HG03469 (cell line): Measurements from ENCODE around the gene THUMPD3.

ENCODE experiments used
- ATAC-seq: cut with Tn5 transposase; IDR thresholded peaks from one replicate; pipeline ENCODE4 v1.9.1; 2021; ENCODE audit warnings: mild to moderate bottlenecking, moderate library complexity, moderate number of reproducible peaks; ENCODE audit not compliant: unreplicated experiment

Gene THUMPD3

DNA sequence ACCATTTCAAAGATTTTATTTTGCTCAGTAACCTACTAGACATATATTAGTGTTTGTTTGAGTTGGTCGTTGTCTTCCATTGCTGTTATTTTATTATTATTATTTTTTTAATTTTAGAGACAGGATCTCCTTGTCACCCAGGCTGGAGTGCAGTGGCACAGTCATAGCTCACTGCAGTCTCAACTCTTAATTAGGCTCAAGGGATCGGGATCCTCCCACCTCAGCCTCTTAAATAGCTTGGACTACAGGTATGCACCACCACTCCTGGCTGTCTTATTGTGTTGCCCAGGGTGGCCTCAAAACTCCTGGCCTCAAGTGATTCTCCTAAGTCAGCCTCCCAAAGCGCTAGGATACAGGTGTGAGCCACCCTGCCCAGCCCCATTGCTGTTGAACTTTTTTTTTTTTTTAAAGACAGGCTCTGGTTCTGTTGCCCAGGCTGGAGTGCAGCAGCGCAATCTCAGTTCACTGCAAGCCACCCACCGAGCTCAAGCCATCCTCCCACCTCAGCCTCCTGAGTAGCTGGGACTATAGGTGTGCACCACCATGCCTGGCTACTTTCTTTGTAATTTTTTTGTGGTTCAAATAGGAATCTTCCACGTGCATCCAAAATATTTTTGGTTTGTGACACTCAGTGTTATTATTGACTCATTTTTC, 52.8 kb downstream of the THUMPD3 start:
- ATAC-seq, result no peak

DNA sequence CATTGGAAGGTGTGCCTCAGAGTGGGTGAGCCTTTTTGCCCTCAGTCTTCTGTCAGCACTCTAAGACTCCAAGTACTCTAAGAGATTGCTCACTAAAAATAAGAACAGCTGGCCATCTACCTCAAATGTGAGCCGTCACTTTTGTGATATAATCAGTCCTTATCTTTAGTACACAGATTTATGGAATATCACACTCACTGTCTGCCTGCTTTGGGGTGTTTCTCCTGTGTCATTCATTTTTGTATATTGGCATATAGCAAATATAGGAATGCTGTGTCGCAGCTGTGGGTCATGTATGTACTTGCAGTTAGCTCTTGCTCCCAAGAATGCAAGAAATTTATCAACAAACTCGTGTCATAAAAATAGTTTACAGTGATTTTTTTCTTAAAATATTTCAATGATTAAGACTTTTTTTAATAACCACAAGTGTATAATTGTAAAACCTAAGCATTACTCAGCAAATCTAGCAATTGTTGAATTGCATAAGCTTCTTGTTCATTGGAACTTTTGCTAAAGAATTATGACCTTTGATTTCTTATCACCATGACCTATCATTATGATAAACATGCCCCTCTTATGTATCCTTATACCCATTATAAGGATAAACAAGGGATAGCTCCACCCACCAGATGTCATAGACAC, 53.4 kb downstream of the THUMPD3 start:
- no peak for ATAC-seq

DNA sequence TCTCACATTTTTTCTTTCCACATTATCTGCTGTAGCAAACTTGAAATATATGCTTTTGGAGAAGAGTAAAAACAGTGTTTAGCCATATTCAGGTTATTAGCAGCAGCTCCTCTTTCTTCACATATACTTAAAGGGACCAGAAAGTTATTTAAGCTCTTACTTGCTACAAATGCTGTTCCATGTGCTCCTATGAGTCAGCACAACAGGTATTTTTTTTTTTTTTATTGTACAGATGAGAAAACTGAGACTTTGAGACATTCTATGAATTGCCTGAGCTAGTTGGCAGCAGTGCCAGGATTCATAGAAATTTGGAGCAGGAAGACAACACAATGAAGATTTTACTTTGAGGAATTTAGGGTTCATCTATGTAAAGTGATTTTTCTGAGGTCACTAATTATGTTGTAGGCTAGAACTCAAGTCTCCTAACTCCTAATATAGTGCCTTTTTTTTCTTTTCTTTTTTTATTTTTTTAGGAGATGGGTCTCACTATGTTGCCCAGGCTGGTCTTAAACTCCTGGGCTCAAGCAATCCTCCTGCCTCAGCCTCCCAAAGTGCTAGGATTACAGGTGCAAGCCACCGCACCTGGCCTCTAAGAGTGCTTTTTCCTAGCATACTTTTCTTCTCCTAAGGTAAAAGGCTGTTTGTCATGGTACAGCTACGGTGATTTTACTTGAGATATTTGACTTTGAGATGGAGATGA, 58.1 kb downstream of the THUMPD3 start:
- no peak for ATAC-seq

DNA sequence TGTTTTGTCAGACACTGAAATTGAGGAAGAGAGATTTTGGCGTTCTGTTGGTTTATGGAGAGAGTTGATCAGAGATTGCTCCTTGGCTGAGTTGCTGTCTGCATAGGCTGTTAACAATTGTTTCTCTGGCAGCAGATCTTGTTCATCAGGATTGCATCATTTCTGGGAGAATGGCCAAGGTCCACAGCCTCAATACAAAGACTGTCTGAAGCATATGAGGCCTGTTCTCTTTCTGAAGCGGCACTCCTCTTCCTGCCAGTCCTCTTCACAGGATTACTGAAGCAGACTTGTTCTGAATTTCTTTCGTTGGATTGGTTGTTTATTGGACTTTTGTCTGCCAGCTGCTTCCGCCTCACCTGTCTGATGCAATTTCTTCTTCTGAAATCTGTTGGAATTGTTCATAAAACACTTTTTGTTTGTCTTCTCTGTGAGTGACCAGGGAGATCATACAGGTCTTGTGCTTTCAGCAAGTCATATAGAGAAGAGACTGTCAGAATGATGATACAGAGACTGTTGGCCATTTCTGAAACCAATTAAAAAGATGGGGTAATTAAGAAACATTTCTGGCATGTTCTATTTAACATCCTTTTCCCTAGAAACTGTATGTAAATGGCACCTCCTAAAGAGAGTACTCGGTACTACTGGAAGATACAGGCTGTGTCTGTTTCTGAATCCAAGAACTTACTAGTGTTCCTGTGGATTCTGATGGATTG, 60.0 kb downstream of the THUMPD3 start:
- no peak for ATAC-seq

DNA sequence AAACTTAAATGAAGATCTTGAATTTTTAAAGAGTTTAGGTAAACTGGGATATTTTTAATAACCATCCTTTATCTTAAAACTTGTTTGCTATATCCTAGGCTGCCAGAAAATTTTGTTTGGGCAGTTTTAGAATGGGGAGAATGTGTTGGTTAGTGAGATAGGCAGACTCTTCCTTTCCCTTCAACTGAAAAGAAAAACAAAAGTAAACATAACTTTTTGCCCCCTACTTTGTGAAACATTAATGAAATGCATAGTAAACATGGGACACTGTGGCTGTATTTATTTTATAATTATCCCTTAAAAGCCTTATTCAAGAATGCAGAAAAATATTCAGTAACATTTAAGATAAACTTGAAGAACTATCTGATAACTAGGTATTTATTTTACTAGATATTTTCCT, 65.6 kb downstream of the THUMPD3 start:
- no peak for ATAC-seq

DNA sequence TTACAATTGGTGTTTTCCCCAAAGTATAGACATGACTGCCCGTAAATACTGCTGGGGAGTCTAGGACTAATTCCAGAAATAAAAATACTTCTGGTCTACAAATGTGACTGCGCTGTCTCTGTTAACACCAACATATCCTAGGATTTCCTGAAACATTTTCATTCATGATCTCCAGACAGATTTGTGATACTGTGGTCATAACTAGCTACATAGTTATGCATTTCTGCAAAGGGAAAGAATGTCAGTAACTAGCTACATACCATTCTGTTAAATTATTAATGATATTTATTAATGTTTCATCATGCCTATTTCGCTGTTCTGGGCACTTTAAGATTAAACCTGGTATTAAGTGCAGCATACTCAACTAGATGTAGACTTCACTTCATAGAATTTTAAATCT, 67.9 kb downstream of the THUMPD3 start:
- no peak for ATAC-seq

DNA sequence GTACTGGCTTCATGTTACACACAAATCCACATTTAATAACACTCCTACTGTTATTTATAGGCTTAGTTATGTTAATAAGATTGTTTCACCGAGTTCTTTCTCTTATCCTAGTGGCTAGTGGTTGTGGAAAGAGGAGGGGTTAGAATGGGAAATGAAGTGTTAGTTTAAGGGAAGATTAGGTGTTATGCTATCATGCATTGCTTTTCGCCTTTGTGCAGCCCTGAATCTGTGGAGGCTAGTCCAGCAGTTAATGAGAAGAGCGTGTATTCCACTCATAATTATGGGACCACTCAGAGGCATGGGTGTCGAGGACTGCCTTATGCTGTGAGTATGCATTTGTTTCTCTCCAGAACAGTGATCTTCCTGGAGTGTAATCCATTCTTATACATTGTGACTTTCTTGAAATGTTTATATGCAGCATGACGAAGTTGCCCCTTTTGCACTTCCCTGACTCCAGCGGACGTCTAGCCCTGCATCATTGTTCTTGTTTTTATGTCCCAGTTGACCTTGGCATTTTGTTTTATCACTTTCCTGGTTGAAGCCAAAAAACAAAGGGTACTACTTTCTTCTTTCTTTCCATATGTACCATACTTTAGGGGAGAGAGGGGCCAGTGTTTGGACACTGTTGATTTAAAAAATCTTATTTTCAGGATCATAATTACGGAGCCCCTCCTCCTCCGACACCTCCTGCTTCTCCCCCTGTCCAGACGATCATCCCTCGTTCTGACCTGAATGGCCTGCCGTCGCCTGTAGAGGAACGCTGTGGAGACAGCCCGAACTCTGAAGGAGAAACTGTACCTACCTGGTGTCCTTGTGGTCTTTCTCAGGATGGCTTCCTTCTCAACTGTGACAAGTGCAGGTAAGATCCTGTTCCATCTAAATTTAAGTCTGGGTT, 71.0 kb downstream of the THUMPD3 start:
- no peak for ATAC-seq

DNA sequence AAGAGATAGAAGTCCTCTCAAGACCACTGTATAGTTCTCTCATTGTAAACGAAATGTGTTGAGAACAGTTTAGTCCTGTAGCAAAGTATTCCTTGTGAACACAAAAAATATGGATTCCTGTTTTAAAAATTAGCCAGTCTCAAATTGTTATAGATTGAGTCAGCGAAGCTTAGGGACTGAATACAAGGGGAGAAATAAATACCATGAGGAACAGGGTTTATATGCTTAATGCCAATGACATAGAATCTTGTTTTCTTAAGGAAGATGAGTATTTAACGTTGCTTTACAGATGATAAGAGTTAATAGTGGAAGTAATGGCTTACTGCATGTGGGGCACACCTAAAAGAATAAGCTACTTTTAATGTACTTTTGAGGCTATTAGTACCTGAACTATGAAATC, 72.5 kb downstream of the THUMPD3 start:
- ATAC-seq, result no peak
